CD4-positive, alpha-beta T cell treated with Interleukin-6 for 4 hours (primary cell): ENCODE measurements around the gene KCNQ2.
"Not testable (repeated sequence)": the region's sequence is repeated elsewhere in the genome, so short reads cannot be mapped to it uniquely, and the experiment has no call there.

Experiments
- DNase-seq: peaks from one replicate; pipeline ENCODE4 v3.0.0-alpha.2; 2020; ENCODE audit warnings: mixed read lengths

Gene KCNQ2

GRCh38 chr20:63488315-63489251 is 16.1 kb upstream of the KCNQ2 start:
- DNase-seq, result no peak

GRCh38 chr20:63487781-63488241 is 15.4 kb upstream of the KCNQ2 start:
- no peak for DNase-seq

- DNase-seq, result no peak
These were observed 14.8 kb upstream of the KCNQ2 start for GRCh38 chr20:63487116-63487764.

- no peak for DNase-seq
These were observed 13.9 kb upstream of the KCNQ2 start for GRCh38 chr20:63486300-63486855.

- DNase-seq, result no peak
These were observed 12.4 kb upstream of the KCNQ2 start for GRCh38 chr20:63484651-63485403.

GRCh38 chr20:63484236-63484635 is 11.8 kb upstream of the KCNQ2 start:
- DNase-seq, result no peak

- no peak for DNase-seq
These were observed 11.4 kb upstream of the KCNQ2 start for GRCh38 chr20:63483834-63484233.

GRCh38 chr20:63482021-63482587 is 9.6 kb upstream of the KCNQ2 start:
- DNase-seq, result no peak

GRCh38 chr20:63481503-63481902 is 9.0 kb upstream of the KCNQ2 start:
- DNase-seq, result no peak

GRCh38 chr20:63479695-63480419 is 7.4 kb upstream of the KCNQ2 start:
- not testable (repeated sequence) for DNase-seq

GRCh38 chr20:63478346-63479302 is 6.2 kb upstream of the KCNQ2 start:
- DNase-seq, result no peak

GRCh38 chr20:63477944-63478343 is 5.5 kb upstream of the KCNQ2 start:
- no peak for DNase-seq

GRCh38 chr20:63477061-63477616 is 4.7 kb upstream of the KCNQ2 start:
- DNase-seq, result no peak

GRCh38 chr20:63475209-63475608 is 2.8 kb upstream of the KCNQ2 start:
- no peak for DNase-seq

GRCh38 chr20:63473555-63474449 is 1.3 kb upstream of the KCNQ2 start:
- no peak for DNase-seq

- no peak for DNase-seq
These were observed 471 bp upstream of the KCNQ2 start for GRCh38 chr20:63472862-63473390.

- DNase-seq, result no peak
These were observed 806 bp downstream of the KCNQ2 start for GRCh38 chr20:63471717-63471980.

GRCh38 chr20:63471002-63471716 is 1.3 kb downstream of the KCNQ2 start:
- no peak for DNase-seq

- no peak for DNase-seq
These were observed 2.0 kb downstream of the KCNQ2 start for GRCh38 chr20:63470410-63470809.
